Activated naive CD8-positive, alpha-beta T cell (primary cell): ENCODE data around the gene ASCC1.
"Not testable (repeated sequence)": the region's sequence is repeated elsewhere in the genome, so short reads cannot be mapped to it uniquely, and the experiment has no call there.

Source experiments
- H3K27ac Mint-ChIP-seq: one replicate; pipeline ENCODE4 v1.8.0; 2021; ENCODE audit warnings: mixed read lengths
- H3K27me3 Mint-ChIP-seq: one replicate; pipeline ENCODE4 v1.8.0; 2021; ENCODE audit warnings: mixed read lengths
- H3K36me3 Mint-ChIP-seq: one replicate; pipeline ENCODE4 v1.8.0; 2021; ENCODE audit warnings: mixed read lengths
- H3K4me1 Mint-ChIP-seq: one replicate; pipeline ENCODE4 v1.8.0; 2021; ENCODE audit warnings: low read depth, mixed read lengths
- H3K4me3 Mint-ChIP-seq: one replicate; pipeline ENCODE4 v1.8.0; 2021; ENCODE audit warnings: mild to moderate bottlenecking, mixed read lengths
- H3K9me3 Mint-ChIP-seq: one replicate; pipeline ENCODE4 v1.8.0; 2021; ENCODE audit warnings: low read depth, mixed read lengths

Gene ASCC1

DNA sequence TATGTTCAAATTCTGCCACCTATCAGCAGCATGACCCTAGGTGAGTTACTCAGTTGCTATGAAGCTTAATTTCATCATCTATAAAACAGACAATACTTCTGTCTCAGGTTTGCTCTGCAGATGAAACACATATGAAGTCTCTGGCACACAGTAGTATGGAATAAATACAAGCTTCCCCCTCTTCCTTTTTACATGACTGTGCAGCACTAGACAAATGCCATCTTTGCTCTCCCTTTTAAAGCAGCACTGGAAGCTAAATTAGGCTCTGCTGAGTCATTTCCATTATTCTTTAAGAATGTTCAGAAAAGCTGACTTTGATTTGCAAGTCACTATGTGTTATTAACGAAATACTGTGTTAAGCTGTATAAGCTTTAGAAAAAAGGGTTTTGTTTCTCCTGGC lies 40.9 kb downstream of the ASCC1 start:
- peaks cover 9% of the 10 kb centered on the region for H3K4me1 Mint-ChIP-seq
- no peaks in the 10 kb centered on the region for H3K9me3 Mint-ChIP-seq

DNA sequence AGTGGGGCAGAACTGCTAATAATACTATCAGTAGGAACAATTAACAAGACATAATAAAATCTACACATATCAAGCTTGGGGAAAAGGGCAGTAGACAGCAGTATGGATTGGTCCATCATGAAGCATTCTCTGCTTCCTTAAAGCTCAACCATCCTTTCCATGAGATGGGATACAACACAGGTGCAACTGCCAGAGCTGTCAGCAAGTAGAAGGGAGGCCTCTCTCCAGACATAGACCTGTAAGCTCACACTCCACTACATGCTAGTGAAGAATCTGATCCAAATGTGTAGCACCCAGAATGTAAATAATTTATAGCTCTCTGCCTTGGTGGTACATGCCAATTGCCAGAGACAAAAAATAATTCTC lies 41.8 kb downstream of the ASCC1 start:
- Mint-ChIP-seq H3K27ac (no peak overlapping the region), H3K4me3 (no peak overlapping the region), H3K9me3 (no peaks in the 10 kb centered on the region), H3K27me3 (no peaks in the 10 kb centered on the region), H3K36me3 (peaks cover 2% of the 10 kb centered on the region), H3K4me1 (peaks cover 9% of the 10 kb centered on the region)

More for the DNA sequence above, 40.9 kb downstream of the ASCC1 start:
- H3K27ac Mint-ChIP-seq: no peak overlapping the region
- H3K36me3 Mint-ChIP-seq: peaks cover 2% of the 10 kb centered on the region
- H3K4me3 Mint-ChIP-seq: no peak overlapping the region
- H3K27me3 Mint-ChIP-seq: no peaks in the 10 kb centered on the region

DNA sequence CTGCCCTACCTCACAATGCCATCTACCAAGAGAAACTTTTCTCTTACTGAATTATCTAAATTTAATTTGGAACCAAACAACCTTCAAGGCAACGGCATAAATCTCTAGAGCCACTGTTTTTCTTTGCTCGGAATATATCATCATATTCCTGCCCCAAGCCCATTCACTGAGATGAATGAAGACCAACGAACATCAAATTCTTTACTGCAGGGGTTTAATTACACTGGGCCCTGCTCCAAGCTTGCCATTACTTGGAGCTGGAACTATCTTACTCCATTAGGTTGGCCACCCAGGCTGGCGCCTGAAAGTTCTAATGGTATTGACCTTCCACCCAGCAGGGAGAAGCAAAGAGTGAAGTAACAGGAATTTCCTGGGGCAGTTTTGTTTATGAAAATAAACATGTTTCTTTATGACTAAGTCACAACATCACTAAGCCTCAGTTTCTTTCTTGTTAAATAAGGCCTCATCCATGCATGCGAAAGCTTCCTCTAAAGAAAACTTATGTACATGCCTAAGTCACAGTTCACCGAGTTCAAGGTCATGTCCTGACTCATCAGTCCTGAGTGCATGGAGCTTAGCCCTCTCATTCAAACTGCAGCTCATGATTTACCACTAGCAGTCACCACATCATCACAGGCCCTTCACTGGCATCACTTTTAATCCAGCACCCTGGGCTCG lies 42.3 kb downstream of the ASCC1 start:
- no peak overlapping the region for H3K27ac Mint-ChIP-seq
- no peaks in the 10 kb centered on the region for H3K9me3 Mint-ChIP-seq
- H3K27me3 Mint-ChIP-seq: no peaks in the 10 kb centered on the region
- H3K4me1 Mint-ChIP-seq: peaks cover 9% of the 10 kb centered on the region
- H3K4me3 Mint-ChIP-seq: no peak overlapping the region
- peaks cover 2% of the 10 kb centered on the region for H3K36me3 Mint-ChIP-seq

DNA sequence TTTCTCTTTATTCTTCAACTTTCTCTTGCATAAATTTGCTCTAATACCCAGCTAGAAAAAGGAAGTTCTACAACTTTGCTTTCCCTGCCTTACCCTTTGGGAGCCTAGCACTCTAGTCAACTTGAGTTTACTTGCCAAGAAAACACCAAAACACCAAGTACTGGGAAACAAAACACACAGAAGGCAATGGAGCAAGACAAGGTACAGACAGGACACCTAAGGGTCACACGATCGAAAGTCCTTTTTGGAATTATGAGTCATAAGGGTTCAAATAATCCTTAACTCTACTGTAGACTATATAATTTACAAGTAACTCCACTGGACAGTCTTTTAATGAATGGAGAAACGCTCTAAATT lies 42.8 kb downstream of the ASCC1 start:
- Mint-ChIP-seq H3K4me3 (no peak overlapping the region), H3K9me3 (no peaks in the 10 kb centered on the region), H3K36me3 (peaks cover 2% of the 10 kb centered on the region), H3K27ac (peak overlapping the region; percentile 7), H3K27me3 (no peaks in the 10 kb centered on the region), H3K4me1 (peaks cover 9% of the 10 kb centered on the region)

DNA sequence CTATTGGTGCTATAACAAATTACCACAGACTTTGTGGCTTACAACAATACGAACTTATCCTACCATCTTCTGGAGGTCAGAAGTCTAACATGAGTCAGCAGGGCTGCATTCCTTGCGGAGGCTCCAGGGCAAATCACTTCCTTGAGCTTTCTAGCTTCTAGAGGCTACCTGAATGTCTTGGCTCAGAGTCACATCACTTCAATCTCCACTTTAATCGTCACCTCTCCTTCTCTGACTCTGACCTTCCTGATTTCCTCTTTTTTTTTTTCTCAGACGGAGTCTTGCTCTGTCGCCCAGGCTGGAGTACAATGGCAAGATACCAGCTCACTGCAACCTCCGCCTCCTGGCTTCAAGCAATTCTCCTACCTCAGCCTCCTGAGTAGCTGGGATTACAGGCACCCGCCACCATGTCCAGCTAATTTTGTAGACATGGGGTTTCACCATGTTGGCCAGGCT lies 44.9 kb downstream of the ASCC1 start:
- no peaks in the 10 kb centered on the region for H3K9me3 Mint-ChIP-seq
- H3K4me1 Mint-ChIP-seq: peaks cover 9% of the 10 kb centered on the region
- H3K27me3 Mint-ChIP-seq: no peaks in the 10 kb centered on the region
- no peak overlapping the region for H3K27ac Mint-ChIP-seq
- H3K4me3 Mint-ChIP-seq: no peak overlapping the region
- H3K36me3 Mint-ChIP-seq: peaks cover 5% of the 10 kb centered on the region

DNA sequence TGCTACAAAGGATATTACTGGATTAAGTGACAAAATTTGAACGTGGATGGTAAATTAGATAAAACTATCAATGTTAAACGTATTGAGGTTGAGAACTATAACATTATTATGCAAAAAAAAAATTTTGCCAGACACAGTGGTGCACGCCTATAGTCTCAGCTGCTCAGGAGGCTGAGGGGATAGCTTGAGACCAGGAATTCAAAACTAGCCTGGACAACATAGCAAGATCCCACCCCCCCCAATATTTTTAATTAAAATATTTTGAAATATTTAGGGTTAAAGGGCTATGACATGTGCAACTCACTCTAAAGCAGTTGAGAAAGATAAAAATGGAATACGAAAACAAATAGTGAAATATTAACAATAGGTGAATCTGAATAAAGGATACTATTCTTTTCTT lies 45.3 kb downstream of the ASCC1 start:
- peaks cover 10% of the 10 kb centered on the region for H3K4me1 Mint-ChIP-seq
- H3K9me3 Mint-ChIP-seq: no peaks in the 10 kb centered on the region
- H3K27me3 Mint-ChIP-seq: no peaks in the 10 kb centered on the region
- no peak overlapping the region for H3K27ac Mint-ChIP-seq
- H3K4me3 Mint-ChIP-seq: no peak overlapping the region
- H3K36me3 Mint-ChIP-seq: peaks cover 5% of the 10 kb centered on the region

DNA sequence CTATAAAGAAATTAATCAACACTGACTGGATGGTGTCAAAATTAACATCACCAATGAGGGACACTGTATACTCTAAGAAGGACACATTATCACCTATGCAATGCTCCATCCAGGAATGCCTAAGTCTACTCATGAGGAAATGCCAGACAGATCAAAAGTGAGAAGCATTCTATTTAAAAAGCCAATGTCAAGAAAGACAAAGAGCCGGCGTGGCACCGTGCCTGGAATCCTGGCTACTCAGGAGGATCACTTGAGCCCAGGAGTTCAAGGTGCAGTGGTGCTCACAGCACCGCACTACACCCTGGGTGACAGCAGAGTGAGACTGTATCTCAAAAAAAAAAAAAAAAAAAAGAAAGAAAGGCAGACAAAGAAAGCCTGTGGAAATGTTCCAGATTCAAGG lies 45.8 kb downstream of the ASCC1 start:
- H3K27me3 Mint-ChIP-seq: no peaks in the 10 kb centered on the region
- H3K36me3 Mint-ChIP-seq: peaks cover 5% of the 10 kb centered on the region
- no peak overlapping the region for H3K27ac Mint-ChIP-seq
- H3K4me1 Mint-ChIP-seq: peaks cover 14% of the 10 kb centered on the region
- no peak overlapping the region for H3K4me3 Mint-ChIP-seq
- H3K9me3 Mint-ChIP-seq: no peaks in the 10 kb centered on the region

DNA sequence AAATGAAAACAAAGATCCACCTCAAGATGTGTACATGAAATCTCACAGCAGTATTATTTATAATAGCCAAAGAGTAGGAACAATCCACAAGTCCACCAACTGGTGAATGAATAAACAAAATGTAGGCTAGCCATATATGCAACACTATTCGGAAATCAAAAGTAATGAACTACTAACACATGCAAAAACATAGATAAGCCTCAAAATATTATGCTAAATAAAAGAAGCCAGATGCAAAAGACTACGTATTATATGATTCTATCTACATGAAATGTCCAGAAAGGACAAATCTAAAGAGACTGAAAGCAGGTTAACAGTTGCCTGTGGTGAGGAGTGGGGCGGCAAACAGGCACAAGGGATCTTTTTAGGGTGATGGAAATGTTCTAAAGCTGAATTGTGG lies 49.0 kb downstream of the ASCC1 start:
- no peaks in the 10 kb centered on the region for H3K27me3 Mint-ChIP-seq
- peaks cover 21% of the 10 kb centered on the region for H3K4me1 Mint-ChIP-seq
- no peak overlapping the region for H3K27ac Mint-ChIP-seq
- H3K9me3 Mint-ChIP-seq: no peaks in the 10 kb centered on the region
- peaks cover 7% of the 10 kb centered on the region for H3K36me3 Mint-ChIP-seq
- no peak overlapping the region for H3K4me3 Mint-ChIP-seq

DNA sequence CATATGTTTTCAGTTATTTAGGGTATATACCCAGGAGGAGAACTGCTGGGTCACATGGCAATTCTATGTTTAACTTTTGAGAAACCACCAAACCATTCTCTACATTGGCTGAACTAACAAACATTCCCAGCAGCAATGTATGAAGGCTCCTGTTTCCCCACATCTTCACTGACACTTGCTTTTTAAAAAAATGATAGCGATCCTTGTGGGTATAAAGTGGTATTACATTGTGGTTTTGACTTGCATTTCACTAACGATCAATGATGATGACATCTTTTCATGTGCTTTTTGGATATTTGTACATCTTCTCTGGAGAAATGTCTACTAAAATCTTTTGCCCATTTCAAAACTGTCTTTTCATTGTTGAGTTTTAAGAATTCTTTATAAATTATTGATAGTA lies 51.5 kb downstream of the ASCC1 start:
- Mint-ChIP-seq H3K27ac (peak overlapping the region; percentile 66), H3K4me1 (peaks cover 19% of the 10 kb centered on the region), H3K9me3 (no peaks in the 10 kb centered on the region), H3K4me3 (no peak overlapping the region), H3K36me3 (peaks cover 8% of the 10 kb centered on the region), H3K27me3 (no peaks in the 10 kb centered on the region)

DNA sequence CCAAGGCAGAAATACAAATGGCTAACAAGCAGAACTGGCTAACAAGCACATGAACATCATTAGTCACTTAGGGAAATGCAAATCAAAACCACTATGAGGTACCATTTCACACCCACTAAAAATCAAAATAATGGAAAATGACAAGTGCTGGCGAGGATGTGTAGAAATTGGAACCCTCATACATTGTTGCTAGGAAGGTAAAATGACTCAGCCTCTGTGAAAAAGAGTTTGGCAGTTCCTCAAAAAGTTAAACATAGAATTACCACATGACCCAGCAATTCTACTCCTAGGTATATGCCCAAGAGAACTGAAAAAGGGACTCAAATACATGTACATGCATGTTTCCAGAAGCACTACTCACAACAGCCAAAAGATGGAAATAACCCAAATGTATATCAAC lies 53.1 kb downstream of the ASCC1 start:
- Mint-ChIP-seq H3K27me3 (no peaks in the 10 kb centered on the region), H3K36me3 (peaks cover 15% of the 10 kb centered on the region), H3K4me1 (peaks cover 19% of the 10 kb centered on the region), H3K9me3 (no peaks in the 10 kb centered on the region), H3K4me3 (no peak overlapping the region), H3K27ac (peak overlapping the region; percentile 12)

DNA sequence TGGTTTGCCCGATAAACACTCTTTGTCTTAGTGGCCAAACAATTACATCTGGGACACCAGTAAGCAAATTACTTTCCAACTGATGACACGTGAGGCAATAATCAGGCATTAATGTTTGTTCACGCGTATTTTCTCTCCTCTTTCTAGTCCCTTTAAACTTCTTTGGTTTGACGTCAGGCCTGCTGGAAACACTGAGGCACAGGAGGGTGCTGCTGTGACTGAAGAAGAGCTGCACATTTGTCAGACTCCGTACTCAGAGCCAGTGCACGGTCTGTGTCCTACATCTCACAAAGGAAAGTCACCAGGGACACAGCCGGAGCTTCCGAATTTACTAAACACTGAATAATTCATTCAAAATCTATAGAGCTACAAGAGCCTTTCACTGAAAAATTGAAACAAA lies 57.9 kb downstream of the ASCC1 start:
- Mint-ChIP-seq H3K4me3 (no peak overlapping the region), H3K27ac (no peak overlapping the region), H3K36me3 (peaks cover 14% of the 10 kb centered on the region), H3K4me1 (peaks cover 8% of the 10 kb centered on the region), H3K9me3 (no peaks in the 10 kb centered on the region), H3K27me3 (no peaks in the 10 kb centered on the region)

DNA sequence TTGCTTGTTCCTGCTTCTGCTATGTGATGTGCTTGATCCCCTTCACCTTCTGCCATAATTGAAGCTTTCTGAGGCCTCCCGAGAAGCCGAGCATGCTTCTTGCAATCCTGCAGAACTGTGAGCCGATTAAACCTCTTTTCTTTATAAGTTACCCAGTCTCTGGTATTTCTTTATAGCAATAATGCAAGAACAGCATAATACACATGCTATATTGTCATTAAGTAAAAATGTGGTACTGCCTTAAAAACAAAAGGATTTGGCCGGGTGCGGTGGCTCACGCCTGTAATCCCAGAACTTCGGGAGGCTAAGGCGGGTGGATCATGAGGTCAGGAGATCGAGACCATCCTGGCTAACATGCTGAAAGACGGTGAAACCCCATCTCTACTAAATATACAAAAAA lies 59.9 kb downstream of the ASCC1 start:
- Mint-ChIP-seq H3K36me3 (peaks cover 17% of the 10 kb centered on the region), H3K4me3 (no peak overlapping the region)

DNA sequence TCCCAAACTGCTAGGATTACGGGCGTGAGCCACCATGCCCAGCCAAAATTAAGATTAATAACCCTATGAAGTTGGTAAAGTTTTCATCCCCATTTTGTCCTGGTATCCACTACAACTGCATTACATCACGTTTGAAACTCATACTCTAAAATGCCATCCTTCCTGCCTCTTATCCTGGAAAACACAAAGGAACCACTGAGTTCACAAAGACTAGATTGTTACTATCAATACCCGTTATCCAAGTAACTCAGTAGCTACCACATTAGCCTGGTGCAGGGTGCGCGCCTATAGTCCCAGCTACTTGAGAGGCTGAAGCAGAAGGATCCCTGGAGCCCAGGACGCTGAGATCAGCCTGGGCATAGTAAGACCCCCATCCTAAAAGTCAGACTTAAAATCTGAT lies 63.8 kb downstream of the ASCC1 start:
- H3K36me3 Mint-ChIP-seq: peaks cover 16% of the 10 kb centered on the region
- H3K27ac Mint-ChIP-seq: no peak overlapping the region
- H3K4me1 Mint-ChIP-seq: peaks cover 10% of the 10 kb centered on the region
- H3K9me3 Mint-ChIP-seq: no peaks in the 10 kb centered on the region
- H3K4me3 Mint-ChIP-seq: no peak overlapping the region
- H3K27me3 Mint-ChIP-seq: no peaks in the 10 kb centered on the region

More for the DNA sequence above, 59.9 kb downstream of the ASCC1 start:
- Mint-ChIP-seq H3K9me3 (no peaks in the 10 kb centered on the region), H3K4me1 (no peaks in the 10 kb centered on the region), H3K27ac (no peak overlapping the region), H3K27me3 (no peaks in the 10 kb centered on the region)

DNA sequence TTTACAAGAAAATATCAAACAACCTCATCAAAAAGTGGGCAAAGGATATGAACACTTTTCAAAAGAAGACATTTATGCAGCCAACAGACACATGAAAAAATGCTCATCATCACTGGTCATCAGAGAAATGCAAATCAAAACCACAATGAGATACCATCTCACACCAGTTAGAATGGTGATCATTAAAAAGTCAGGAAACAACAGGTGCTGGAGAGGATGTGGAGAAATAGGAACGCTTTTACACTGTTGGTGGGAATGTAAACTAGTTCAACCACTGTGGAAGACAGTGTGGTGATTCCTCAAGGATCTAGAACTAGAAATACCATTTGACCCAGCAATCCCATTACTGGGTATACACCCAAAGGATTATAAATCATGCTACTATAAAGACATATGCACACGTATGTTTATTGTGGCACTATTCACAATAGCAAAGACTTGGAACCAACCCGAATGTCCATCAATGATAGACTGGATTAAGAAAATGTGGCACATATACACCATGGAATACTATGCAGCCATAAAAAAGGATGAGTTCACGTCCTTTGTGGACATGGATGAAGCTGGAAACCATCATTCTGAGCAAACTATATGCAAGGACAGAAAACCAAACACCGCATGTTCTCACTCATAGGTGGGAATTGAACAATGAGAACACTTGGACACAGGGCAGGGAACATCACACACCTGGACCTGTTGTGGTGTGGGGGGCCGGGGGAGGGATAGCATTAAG lies 65.2 kb downstream of the ASCC1 start:
- peaks cover 16% of the 10 kb centered on the region for H3K36me3 Mint-ChIP-seq
- H3K27me3 Mint-ChIP-seq, H3K27ac Mint-ChIP-seq, H3K4me1 Mint-ChIP-seq, H3K9me3 Mint-ChIP-seq, H3K4me3 Mint-ChIP-seq: not testable (repeated sequence)

DNA sequence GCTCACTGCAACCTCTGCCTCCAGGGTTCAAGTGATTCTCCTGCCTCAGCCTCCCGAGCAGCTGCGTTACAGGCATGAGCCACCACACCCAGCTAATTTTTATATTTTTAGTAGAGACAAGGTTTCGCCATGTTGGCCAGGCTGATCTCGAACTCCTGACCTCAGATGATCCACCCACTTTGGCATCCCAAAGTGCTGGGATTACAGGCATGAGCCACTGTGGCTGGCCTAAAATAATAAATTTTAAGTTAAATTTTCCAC lies 68.8 kb downstream of the ASCC1 start:
- H3K9me3 Mint-ChIP-seq, H3K4me1 Mint-ChIP-seq, H3K4me3 Mint-ChIP-seq, H3K27ac Mint-ChIP-seq, H3K27me3 Mint-ChIP-seq: not testable (repeated sequence)
- H3K36me3 Mint-ChIP-seq: peaks cover 12% of the 10 kb centered on the region
